ENCODE results near the gene ZFYVE9. TPM values are rescaled to one million over a fixed set of nuclear protein-coding genes. Genes with fewer than 3 reads are reported as not detected.

Gene ZFYVE9
- total and polyA plus RNA-seq, 10 of the 15 experiments (the other 5 are each of a cell fraction or from before 2014, with no cell fraction given): 0.26 to 6.9 (median 2.3) TPM

DNA sequence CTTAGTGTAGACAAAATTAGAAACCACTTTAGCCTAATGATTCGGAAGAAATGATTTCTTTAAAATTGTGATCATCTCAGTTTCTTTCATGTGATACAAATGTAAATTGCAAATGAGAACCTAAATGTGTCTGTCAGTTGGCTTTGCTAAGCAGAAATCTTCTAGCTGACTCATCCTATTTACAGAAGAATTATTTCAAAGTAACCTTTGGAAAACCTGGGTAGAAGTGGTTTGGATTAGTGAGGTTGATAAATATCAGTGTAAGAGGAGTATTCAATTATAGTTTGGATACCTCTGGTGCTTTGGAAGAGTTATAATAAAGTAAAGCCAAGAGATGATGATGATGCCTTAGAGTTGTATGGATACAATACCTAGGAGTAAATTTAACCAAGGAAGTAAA is 186.7 kb downstream of the ZFYVE9 start (continued):
- TF ChIP-seq, protein P1, sequence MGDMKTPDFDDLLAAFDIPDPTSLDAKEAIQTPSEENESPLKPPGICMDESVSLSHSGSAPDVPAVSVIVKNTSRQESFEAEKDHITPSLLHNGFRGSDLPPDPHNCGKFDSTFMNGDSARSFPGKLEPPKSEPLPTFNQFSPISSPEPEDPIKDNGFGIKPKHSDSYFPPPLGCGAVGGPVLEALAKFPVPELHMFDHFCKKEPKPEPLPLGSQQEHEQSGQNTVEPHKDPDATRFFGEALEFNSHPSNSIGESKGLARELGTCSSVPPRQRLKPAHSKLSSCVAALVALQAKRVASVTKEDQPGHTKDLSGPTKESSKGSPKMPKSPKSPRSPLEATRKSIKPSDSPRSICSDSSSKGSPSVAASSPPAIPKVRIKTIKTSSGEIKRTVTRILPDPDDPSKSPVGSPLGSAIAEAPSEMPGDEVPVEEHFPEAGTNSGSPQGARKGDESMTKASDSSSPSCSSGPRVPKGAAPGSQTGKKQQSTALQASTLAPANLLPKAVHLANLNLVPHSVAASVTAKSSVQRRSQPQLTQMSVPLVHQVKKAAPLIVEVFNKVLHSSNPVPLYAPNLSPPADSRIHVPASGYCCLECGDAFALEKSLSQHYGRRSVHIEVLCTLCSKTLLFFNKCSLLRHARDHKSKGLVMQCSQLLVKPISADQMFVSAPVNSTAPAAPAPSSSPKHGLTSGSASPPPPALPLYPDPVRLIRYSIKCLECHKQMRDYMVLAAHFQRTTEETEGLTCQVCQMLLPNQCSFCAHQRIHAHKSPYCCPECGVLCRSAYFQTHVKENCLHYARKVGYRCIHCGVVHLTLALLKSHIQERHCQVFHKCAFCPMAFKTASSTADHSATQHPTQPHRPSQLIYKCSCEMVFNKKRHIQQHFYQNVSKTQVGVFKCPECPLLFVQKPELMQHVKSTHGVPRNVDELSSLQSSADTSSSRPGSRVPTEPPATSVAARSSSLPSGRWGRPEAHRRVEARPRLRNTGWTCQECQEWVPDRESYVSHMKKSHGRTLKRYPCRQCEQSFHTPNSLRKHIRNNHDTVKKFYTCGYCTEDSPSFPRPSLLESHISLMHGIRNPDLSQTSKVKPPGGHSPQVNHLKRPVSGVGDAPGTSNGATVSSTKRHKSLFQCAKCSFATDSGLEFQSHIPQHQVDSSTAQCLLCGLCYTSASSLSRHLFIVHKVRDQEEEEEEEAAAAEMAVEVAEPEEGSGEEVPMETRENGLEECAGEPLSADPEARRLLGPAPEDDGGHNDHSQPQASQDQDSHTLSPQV (IDR thresholded peaks at IDR 0.05): no peak
- TF ChIP-seq SUZ12 (IDR thresholded peaks at IDR 0.05; ENCODE audit: unreplicated experiment) (no peak), SIN3A (IDR thresholded peaks at IDR 0.05; ENCODE audit: low read depth, low read length) (no peak), TAF1 (IDR thresholded peaks at IDR 0.05; ENCODE audit: borderline replicate concordance, low read depth, low read length) (no peak), MEF2B (IDR thresholded peaks at IDR 0.05; ENCODE audit: partially characterized antibody, poor library complexity, severe bottlenecking) (no peak), CREM (IDR thresholded peaks at IDR 0.05; ENCODE audit: low read depth) (no peak)
- TF ChIP-seq, protein P2, sequence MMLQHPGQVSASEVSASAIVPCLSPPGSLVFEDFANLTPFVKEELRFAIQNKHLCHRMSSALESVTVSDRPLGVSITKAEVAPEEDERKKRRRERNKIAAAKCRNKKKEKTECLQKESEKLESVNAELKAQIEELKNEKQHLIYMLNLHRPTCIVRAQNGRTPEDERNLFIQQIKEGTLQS (IDR thresholded peaks at IDR 0.05; ENCODE audit: borderline replicate concordance, extremely low read depth, low read depth, low read length): no peak

DNA sequence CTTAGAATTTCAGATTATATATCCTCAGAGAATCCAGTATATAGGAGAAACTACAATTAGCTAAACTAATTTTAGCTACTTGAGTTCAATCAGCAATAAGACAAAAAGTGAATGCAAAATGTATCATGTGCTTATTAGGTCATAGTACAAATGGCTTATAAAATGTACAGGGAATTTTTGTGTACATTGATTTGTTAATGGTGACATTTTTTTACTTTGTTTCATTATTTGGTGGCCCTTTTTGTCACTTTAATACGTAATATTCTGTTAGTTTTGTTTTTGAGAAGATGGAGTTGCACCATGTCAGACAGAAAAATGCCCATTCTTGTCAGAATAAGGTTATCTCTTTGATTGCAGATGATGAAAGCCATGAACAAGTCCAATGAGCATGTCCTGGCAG is 190.5 kb downstream of the ZFYVE9 start:
- ChIA-PET POLR2A (no interaction called here), CTCF (interaction anchor here (0.6 kb wide), 1 partner anchor 256 kb away, joined by 3 read pairs; no protein-coding TSS in a partner anchor), SMC1A (ENCODE audit: uncharacterized antibody, unreplicated experiment) (no interaction called here), RAD21 (ENCODE audit: unreplicated experiment) (no interaction called here)
- Histone ChIP-seq H3K79me2 (ENCODE audit: control insufficient read depth, insufficient read depth, low read length) (no peaks in the 10 kb centered on the region), H4K20me1 (ENCODE audit: control insufficient read depth, insufficient read depth) (no peaks in the 10 kb centered on the region), H3K9me3 (replicated peaks; ENCODE audit: control insufficient read depth, insufficient read depth, low read length) (no peaks in the 10 kb centered on the region), H2AFZ (ENCODE audit: control insufficient read depth, low read depth, low read length) (no peak overlapping the region), H3K4me3 (no peak overlapping the region), H3K36me3 (ENCODE audit: control insufficient read depth in 2 of 2, insufficient read depth in 2 of 2, low read length in 1 of 2) (no peaks in the 10 kb centered on the region), H3K9ac (ENCODE audit: control insufficient read depth, insufficient read depth, low read length) (no peak overlapping the region), H3K4me1 (ENCODE audit: control insufficient read depth, insufficient read depth, low read length) (no peaks in the 10 kb centered on the region), H3K27ac (ENCODE audit: control insufficient read depth, insufficient read depth) (no peak overlapping the region), H3K4me2 (ENCODE audit: control insufficient read depth, insufficient read depth) (no peak overlapping the region), H3K27me3 (replicated peaks in 1 of 2; ENCODE audit: control insufficient read depth in 2 of 2, insufficient read depth in 2 of 2, low read length in 1 of 2) (no peaks in the 10 kb centered on the region)
- no TSS peak for BruUV-seq (replicated peaks)
- no peak for TF ChIP-seq RCOR1 (conservative IDR thresholded peaks at IDR 0.05; ENCODE audit: low read depth, low read length)
- no peak for TF ChIP-seq PAX5 (IDR thresholded peaks at IDR 0.05; ENCODE audit: borderline replicate concordance, low read depth, low read length)
- TF ChIP-seq YY1 (IDR thresholded peaks at IDR 0.05; ENCODE audit: low read depth, low read length): no peak
- no peak for TF ChIP-seq ATF7 (IDR thresholded peaks at IDR 0.05; ENCODE audit: low read depth)
- TF ChIP-seq SPI1 (IDR thresholded peaks at IDR 0.05; ENCODE audit: borderline replicate concordance, insufficient read depth, low read depth, low read length): no peak
- TF ChIP-seq STAT3 (IDR thresholded peaks at IDR 0.05; ENCODE audit: low read depth, low read length): no peak
- ATAC-seq: no peak
- FAIRE-seq: no peak
- DNase-seq (ENCODE audit: low read depth, low spot score): no peak
- 4% methylated on average over 1 of the region's 1 CpG for WGBS (ENCODE audit: insufficient coverage, insufficient replicate concordance, low lambda C conversion rate, missing lambda C conversion rate)
- intact Hi-C loops (cut with micrococcal nuclease; ENCODE audit: unreplicated experiment): no loop called here
- in situ Hi-C loops (cut with MboI): no loop called here

All from GM12878 (cell line).